Activated CD4-positive, CD25-positive, alpha-beta regulatory T cell treated with anti-CD3 and anti-CD28 coated beads, Interleukin-2, amount 50 U/mL, for 16 hours (primary cell): ENCODE results near the gene AUTS2.

Experiments used
- DNase-seq: peaks from one replicate; pipeline ENCODE4 v3.0.0-alpha.2; 2020; ENCODE audit warnings: low read depth, low spot score

Gene AUTS2

DNA sequence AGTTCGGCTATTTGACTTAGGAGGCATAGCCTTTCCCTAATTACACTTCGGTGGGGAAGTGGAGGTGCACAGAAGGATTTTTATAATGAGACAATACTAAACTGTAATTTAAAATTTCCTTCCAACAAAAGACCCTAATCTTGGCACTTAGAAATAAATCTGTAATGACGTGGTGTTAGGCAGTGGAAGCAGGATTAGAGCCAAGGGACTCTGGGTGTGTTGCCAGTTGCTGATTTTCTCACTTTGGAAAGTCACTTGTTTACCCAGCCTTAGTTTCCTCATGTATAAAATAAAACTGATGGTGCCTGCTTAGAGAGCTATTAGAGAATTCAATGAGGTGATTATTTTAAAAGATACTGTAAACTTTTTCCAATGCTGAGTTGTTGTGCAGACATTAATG is 287.2 kb downstream of the AUTS2 start:
- DNase-seq, result no peak

DNA sequence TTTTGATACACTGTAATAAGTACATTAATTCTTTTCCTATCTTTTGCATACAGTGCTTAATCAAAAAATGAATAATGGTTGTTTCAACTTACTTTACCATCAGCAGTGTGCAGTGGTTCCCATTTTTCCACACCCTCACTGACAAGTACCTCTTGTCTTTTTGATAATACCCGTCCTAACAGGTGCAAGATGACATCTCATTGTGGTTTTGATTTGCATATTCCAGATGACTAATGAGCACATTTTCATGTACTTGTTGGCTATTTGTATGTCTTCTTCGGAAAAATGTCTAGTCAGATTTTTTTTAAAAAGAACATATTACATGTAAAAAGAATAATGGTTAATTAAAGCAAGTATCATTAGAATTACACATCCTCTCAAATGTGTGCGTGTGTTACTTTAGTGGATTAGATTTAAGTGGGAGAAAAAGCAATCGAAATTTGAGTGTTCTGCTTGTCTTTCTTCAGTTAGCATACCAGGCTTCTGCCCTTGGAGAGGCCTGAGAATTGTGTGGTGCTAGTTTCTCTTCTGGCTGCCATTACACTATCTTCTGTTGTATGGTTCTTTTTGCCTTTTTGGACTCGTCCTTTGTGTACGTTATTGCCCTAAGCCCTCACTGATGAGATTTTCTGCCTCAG is 291.2 kb downstream of the AUTS2 start:
- DNase-seq, result no peak

DNA sequence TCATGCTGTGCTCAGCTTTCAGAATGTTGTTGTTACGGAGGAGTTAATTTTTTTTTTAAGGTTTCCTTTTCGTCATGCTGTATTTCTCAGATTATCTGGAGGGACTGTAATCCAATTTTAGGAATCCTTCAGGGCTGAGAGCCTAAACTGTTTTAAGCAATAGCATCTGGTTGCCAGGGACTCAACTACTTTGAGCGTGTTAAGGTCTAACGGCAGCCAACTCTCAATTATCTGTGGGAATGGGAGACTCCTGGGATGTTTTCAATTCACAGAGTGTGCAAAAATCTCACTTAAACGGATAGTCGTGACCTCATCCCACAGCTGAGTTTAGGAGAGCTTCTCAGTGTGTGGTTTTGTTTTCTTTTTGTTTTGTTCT is 291.7 kb downstream of the AUTS2 start:
- DNase-seq, result no peak

DNA sequence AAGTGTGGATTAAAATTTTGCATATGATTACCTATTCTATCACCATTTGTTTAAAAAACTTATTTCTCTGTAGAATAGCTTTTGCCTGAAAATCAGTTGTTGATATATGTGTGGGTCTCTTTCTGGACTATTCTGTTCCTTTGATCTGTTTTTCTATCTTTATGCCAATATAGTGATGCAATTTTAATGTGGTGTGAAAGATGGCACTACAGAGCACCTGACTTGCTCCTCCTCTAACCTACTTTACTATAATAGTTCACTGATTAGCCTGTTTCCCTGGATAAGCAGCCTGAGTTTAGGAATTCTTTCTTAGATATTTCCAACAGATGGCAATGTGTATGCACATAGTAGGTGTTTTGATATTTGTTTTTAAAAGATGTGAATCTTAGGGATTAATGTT is 294.5 kb downstream of the AUTS2 start:
- DNase-seq, result no peak

DNA sequence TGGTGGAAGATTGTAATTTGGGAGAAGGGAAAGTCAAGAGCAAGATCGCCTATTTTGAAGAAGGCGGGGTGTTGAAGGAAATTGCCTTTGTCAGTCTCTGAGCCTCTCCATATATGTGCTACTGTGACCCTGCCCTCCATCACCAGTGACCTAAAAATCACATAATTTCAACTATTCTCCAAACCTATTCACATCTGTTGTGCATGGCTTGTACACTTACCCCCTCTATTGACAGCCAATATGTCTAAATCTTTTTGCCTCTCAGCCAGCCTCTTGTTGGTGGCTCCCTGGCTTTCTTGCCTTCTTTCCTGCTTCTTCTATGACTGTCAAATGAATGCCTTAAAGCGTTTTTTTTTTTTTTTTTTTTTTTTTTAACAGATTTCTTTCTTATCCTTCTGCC is 295.6 kb downstream of the AUTS2 start:
- no peak for DNase-seq

DNA sequence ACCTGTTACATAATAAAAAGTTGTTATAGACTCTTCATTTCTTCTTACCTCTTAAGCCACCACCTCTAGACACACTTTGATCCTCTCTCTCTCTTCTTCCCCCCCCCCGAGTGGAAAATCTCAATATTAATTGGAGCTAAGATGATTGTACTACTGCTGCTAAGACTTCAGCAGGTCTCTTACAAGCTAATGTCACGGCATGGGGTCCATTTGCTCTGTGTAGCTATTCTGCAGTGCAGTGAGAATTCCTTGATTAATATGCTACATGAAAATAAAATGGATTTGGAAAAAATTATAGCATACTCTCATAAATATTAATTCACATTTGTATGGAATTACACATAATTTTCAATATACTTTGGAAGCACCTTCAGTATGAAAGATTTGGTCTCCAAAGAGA is 297.2 kb downstream of the AUTS2 start:
- DNase-seq, result no peak

DNA sequence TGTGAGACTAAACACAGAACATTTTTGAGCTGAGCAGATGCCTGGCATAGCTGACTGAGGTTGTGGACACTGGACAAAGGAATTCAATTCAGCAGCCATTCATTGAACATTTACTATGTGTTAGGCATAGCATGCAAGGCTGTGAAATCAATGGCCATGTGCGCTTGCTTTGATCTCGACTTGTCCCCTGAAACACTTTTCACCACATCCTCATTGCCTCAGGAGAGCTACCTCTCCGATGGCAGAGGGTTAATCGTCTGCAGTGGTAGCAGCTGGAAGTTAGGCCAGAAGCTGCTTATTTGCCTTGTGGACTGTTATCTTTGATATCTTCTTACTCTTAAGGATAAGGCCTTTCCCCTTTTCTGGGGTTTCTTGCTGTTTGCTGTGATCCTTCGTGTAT is 297.8 kb downstream of the AUTS2 start:
- DNase-seq, result no peak

DNA sequence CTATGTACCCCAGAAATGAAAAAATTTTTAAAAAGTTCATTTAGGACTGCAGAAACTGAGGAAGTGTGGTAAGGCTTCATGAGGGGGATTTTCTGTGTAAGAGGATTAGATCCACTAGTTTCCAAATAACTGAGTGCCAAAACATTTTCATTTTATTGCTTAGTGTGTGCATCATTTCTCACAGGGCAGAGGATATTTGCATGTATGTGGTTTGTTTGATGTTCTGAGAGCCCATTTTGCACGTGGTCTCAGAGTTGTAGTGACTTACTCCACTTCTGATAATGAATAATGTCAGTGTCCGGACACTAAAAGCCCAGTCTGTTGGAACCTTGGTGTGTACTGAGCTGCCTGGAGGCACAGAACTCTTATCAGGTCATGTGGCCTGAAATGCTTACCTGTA is 299.9 kb downstream of the AUTS2 start:
- no peak for DNase-seq

DNA sequence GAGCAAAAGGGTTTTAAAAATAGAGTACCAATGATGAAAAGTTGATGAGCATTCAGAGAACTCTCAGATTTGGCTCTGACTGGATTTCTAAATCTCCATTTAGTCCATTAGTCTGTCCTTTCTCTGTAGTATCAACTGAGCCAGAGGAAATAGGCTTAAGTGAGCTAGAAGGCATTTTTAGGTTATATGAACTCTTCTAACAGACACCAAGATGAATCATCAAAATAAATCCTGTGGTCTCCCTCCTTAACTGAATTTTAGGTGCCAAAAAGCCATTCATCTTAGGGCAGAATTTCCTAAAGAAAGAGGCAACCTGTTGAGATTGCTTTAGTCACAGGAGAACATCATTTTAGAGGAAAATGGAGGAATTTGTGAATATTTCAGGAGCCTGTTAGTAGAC is 305.1 kb downstream of the AUTS2 start:
- DNase-seq, result no peak

DNA sequence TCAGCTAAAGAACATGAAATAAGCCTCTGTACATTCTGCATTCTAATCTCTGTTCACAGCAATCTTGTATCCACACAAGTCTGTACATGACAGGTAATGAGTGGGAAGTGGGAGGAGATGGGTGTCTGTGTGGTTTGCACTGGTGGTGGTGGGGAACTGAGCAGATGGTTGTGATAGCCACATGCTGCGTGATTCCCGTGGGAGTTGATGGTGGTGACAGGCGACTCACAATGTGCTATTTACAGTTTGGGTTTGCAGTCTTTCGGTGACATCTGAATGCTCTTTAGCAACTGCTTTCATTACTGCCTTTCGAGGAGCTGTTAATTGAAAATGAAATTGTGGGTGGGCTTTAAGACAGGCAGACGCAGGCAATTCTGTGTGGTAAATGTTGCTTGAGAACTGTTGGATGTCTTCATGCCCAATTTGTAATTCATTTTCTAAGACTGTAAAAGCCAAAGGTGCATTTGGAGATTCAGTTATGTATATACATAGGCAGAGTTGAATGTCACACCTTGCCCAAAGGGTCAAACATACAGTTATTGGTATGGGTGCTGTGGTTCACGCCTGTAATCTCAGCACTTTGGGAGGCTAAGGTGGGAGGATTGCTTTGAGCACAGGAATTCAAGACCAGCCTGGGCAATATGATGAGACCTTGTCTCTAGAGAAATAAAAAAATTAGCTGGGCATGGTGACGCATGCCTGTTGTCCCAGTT is 308.2 kb downstream of the AUTS2 start:
- no peak for DNase-seq

DNA sequence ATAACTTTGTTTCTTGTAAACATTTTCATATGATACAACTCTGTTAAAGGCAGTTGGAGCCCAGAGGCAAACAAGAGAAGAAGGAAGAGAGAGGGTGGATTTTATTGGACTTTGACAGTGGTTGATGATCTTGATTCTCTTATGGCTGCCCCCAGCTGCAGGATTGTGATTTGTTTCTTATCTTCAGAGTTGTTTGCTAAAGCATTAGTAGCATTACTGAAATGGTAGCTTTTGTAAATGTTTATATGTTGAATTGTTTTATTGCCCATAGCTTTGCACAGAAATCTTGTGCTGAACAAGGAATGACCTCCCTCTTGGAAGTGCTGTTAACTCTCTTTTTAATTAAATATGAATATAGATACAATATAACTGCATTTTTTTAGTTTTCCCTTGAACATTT is 309.4 kb downstream of the AUTS2 start:
- no peak for DNase-seq

DNA sequence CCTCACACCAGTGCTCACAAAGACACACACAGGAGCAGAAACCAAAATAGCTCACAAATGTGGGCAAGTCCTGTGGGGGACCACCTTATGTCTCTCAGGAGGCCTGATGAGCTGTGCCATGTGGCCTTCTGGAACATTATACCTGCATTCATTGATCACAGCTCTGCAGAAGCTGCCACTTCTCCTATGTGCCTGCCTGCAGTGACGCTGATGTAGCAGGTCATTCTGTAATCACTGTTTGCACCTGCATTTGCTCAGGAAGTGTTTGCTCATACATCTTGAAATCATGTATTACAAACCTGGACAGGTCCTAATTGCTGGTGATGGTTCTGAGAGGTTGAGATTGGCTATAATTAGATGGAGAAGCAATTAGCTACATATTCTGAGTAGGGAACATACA is 310.2 kb downstream of the AUTS2 start:
- no peak for DNase-seq

DNA sequence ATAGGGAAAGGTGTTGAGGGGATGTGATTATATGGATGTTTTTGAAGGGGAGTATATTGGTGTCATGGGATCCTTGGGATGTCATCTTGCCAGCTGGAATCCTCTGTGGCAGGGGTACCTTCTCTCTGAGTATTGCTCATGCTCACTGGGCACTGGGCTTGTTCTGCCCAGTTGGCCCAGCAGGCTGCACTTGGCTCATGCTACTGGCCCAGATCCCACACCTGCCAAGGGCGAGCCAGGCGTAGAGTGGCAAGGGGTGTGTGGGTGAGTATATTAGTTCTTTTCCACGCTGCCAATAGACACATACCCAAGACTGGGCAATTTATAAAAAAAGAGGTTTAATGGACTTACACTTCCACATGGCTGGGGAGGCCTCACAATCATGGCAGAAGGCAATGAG is 311.9 kb downstream of the AUTS2 start:
- DNase-seq, result no peak

DNA sequence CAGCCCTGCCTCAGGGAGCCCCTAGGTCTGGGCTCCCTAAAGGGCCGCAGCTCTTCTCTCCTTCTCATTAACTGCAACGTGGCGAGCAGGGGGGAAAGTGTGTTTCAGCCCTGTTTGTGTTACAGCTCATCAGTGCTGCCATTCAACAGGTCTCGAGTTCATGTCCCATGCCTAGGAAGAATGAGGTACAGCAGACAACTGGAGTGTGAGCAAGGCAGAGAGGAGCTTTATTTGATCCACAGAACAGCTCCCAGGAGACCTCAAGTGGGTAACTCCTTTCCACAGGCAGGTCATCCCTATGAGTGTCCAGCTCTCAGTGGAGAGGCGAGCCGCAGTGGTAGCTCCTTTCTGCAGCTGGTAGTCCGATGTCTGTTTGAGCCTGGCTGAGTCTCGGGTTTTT is 313.1 kb downstream of the AUTS2 start:
- DNase-seq, result no peak

DNA sequence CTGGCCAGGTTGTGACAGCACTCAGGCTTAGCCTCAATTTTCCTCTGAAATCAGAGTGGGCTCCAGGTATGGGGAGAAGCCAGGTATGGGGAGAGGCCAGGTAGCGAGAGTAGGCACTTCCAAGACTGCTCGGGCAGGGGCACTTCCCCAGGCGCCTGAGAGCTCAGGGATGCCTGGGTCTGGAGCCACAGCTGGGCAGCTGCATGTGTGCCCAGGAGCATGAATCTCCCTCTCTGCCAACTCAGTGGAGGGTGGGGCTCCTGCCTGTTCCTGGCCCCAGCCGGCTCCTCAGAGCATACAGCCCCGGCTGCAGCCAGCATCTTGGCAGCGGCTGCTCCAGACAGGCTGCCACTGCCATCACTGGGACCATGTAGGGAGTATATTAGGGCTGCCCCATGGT is 313.9 kb downstream of the AUTS2 start:
- DNase-seq, result no peak

DNA sequence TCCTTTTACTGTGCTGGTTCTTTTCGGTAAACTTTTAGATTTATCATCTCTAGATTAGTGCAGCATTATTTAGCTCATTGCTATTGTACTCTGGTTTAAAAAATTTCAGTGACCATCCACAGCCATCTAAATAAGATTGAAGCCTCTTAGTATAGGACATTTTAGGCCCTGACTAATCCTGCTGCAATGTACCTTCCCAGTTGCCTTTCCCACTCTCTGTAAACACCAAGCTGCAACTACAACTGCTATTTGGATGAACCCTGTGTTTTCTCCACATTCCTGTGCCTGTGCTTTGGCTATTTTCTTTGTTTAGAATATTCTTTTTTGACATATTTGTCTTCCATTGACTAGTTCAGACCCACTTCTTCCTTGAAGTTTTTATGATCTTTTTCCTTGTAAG is 314.6 kb downstream of the AUTS2 start:
- no peak for DNase-seq

DNA sequence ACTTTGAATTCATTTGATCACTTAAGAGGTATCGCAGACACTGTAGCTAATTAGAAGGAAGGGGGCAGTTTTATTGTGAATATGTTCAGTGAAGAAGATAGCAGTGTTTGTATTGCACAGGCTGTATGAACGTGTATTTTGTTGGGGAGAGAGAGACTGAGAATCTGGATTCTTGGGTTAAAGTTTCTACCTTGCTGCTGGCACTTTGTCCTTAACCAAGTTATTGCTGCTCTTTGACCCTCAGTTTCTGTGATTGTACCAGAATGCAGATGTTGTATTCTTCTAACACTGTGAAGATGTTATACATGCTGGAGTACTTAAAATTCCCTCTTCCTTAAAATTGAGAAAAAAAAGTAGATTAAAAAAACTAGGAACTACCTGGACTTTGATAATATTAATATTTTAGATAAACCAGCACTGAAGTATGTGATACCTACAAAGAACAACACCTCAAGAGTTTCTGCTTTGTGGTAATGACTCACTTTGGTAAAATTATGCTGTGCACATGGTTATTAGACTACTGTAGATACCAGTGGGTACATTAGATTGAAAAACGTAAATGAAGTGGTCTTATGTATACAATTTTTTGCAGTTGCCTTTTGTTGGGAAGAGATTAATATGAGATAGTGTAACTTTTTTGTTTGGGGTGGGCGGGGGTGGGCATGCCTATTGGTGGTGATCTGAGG is 321.3 kb downstream of the AUTS2 start:
- DNase-seq, result no peak

DNA sequence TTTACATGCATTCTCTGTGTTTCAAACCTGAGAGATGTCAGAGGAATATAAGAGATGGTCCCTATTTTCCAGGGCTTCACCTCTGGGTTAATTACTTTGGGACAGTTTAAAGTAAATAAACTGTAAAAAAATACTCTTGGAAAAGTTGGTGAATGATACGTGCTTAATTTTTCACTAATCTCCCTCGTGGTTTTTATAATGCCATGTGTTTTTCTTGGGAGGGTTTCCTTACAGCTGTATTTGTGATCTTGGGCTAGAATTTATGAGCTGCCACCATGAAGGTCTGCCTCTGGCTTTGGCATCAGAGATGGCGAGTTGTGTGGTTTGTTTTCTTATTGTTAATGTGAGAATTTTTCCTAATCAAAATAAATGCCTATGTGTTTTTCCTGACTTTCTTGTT is 322.5 kb downstream of the AUTS2 start:
- no peak for DNase-seq

DNA sequence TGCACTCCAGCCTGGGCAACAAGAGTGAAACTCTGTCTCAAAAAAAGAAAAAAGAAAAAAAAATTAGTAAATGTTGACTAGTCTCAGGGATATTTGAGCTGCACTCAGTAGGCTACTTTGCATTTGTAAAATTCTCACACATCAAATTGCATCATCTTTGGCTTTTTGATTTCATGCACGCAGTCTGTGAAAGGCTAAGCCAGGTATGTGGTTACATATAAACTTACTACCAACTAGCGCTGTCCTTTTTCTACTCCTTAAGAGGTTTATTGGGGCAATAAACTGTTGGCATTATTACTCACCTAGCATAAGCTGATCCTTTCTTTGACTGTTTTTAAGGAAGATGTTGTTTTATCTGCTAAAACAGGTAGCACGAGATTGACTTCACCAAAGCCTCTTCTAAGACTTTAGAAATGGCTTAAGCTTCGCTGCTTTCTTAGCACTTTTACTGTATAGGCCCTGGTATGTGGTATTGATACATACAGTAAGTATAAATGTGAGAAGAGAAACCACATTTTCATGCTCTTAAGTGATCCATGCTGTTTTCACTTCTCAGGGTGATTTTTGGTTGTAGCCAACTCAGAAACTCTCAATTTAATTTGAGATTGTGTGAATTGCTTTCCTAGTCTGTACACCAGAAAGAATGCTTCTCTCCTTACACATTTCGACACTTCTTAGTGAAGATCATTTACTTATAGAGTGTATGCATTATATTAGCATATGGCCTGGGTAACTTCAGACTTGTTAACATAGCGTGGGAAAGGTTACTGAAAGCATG is 323.9 kb downstream of the AUTS2 start:
- no peak for DNase-seq

DNA sequence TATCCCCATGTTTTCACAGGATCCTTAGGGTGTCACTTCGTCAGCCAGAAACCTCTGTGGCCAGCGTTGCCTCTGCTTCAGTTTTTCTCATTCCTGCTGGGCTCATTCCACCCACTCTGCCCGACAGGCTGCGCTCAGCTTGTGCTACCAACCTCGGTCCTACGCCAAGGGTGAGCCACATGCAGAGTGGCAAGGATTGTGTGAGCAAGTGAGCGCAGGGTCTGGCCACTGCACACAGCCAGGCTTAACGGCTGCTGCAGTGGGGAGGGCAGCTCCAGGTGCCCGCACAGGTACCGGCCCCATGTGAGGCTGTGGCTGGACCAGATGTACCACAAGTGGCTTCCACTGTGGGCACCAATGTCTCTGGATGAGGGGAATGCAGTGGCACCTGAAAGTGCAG is 329.2 kb downstream of the AUTS2 start:
- no peak for DNase-seq

DNA sequence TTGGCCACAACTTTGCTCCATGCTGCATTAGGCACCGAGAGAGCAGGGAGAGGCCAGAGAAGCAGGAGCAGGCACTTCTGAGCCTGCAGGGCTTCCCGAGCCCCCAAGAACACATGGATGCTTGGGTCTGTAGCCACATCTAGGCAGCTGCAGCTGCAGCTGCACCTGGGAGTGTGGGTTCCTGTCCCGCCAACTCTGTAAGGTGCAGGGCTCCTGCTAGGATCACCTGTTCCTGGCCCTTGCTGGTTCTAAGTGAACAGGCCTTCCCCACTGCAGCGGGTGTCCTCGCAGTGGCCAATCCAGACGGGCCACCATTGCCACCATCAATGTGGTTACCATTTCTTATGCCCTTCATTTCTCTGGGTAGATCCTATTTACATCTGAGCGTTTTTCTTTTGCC is 330.3 kb downstream of the AUTS2 start:
- DNase-seq, result no peak

DNA sequence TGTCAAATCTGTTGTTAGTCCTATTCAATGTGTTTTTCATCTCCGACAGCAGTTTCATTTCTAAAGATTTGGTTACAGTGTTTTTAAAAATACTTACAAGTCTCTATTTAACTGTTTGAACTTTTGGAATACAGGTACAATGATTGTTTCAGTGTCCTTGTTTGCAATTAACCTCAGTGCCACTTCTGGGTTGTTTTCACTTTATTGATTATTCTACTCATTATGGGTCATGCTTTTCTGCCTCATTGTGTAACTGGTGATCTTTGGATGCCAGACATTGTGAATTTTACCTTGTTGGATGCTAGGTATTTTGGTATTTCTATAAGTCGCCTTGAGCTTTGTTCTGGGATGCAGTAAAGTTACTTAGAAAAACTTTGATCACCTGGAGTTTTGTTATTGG is 331.3 kb downstream of the AUTS2 start:
- DNase-seq, result no peak
